HUES48 (cell line): ENCODE data around the gene INSR.

Experiments
- H3K27ac ChIP-seq: one replicate; pipeline ENCODE4 v1.7.0; 2013; ENCODE audit warnings: low read depth, low read length, inconsistent platforms
- H3K27me3 ChIP-seq: 2 replicates; pipeline ENCODE4 v1.6.1; 2013; ENCODE audit warnings: mild to moderate bottlenecking, low read length; ENCODE audit not compliant: control insufficient read depth, insufficient read depth
- H3K36me3 ChIP-seq: 2 replicates; pipeline ENCODE4 v1.6.1; 2013; ENCODE audit warnings: low read length; ENCODE audit not compliant: control insufficient read depth, insufficient read depth
- H3K4me1 ChIP-seq: 2 replicates; pipeline ENCODE4 v1.6.1; 2013; ENCODE audit warnings: mild to moderate bottlenecking, low read length; ENCODE audit not compliant: control insufficient read depth, insufficient read depth
- H3K4me3 ChIP-seq: 2 replicates; pipeline ENCODE4 v1.5.1; 2013; ENCODE audit warnings: mild to moderate bottlenecking, low read depth, low read length
- H3K9ac ChIP-seq: 2 replicates; pipeline ENCODE4 v1.6.1; 2013; ENCODE audit warnings: mild to moderate bottlenecking, low read depth, low read length, moderate library complexity
- H3K9me3 ChIP-seq: 2 replicates; pipeline ENCODE4 v1.6.1; 2013; ENCODE audit warnings: low read length; ENCODE audit not compliant: control insufficient read depth, insufficient read depth

The INSR gene

GRCh38 chr19:7267792-7268704 is 26.2 kb downstream of the INSR start:
- Histone ChIP-seq H3K9me3 (no peaks in the 10 kb centered on the region), H3K36me3 (peaks cover 14% of the 10 kb centered on the region), H3K27ac (no peak overlapping the region), H3K9ac (no peak overlapping the region), H3K4me1 (0 out of 2 replicates have a peak, but pooled peaks cover 5% of the 10 kb centered on the region), H3K4me3 (no peak overlapping the region), H3K27me3 (no peaks in the 10 kb centered on the region)

GRCh38 chr19:7266832-7267231 is 27.4 kb downstream of the INSR start:
- Histone ChIP-seq H3K4me1 (0 out of 2 replicates have a peak, but pooled peaks cover 5% of the 10 kb centered on the region), H3K27ac (no peak overlapping the region), H3K9me3 (no peaks in the 10 kb centered on the region), H3K36me3 (peaks cover 14% of the 10 kb centered on the region), H3K27me3 (no peaks in the 10 kb centered on the region), H3K4me3 (no peak overlapping the region), H3K9ac (no peak overlapping the region)

- Histone ChIP-seq H3K4me1 (0 out of 2 replicates have a peak, but pooled peaks cover 5% of the 10 kb centered on the region), H3K27me3 (no peaks in the 10 kb centered on the region), H3K9me3 (no peaks in the 10 kb centered on the region), H3K4me3 (no peak overlapping the region), H3K9ac (no peak overlapping the region), H3K36me3 (peaks cover 14% of the 10 kb centered on the region), H3K27ac (no peak overlapping the region)
Observed at GRCh38 chr19:7265963-7266362, 28.3 kb downstream of the INSR start.

- Histone ChIP-seq H3K36me3 (peaks cover 14% of the 10 kb centered on the region), H3K4me3 (no peak overlapping the region), H3K9ac (no peak overlapping the region), H3K9me3 (no peaks in the 10 kb centered on the region), H3K27me3 (no peaks in the 10 kb centered on the region), H3K4me1 (0 out of 2 replicates have a peak, but pooled peaks cover 5% of the 10 kb centered on the region), H3K27ac (no peak overlapping the region)
Observed at GRCh38 chr19:7264858-7265257, 29.4 kb downstream of the INSR start.

GRCh38 chr19:7263521-7263920 is 30.7 kb downstream of the INSR start:
- Histone ChIP-seq H3K27ac (no peak overlapping the region), H3K4me3 (no peak overlapping the region), H3K4me1 (0 out of 2 replicates have a peak, but pooled peaks cover 5% of the 10 kb centered on the region), H3K9me3 (no peaks in the 10 kb centered on the region), H3K27me3 (no peaks in the 10 kb centered on the region), H3K36me3 (peaks cover 14% of the 10 kb centered on the region), H3K9ac (no peak overlapping the region)

- Histone ChIP-seq H3K4me3 (no peak overlapping the region), H3K4me1 (0 out of 2 replicates have a peak, but pooled peaks cover 5% of the 10 kb centered on the region), H3K9me3 (no peaks in the 10 kb centered on the region), H3K27me3 (no peaks in the 10 kb centered on the region), H3K36me3 (peaks cover 14% of the 10 kb centered on the region), H3K9ac (no peak overlapping the region), H3K27ac (no peak overlapping the region)
Observed at GRCh38 chr19:7263066-7263465, 31.1 kb downstream of the INSR start.

GRCh38 chr19:7262470-7262869 is 31.7 kb downstream of the INSR start:
- Histone ChIP-seq H3K9ac (no peak overlapping the region), H3K27me3 (no peaks in the 10 kb centered on the region), H3K9me3 (no peaks in the 10 kb centered on the region), H3K4me1 (0 out of 2 replicates have a peak, but pooled peaks cover 5% of the 10 kb centered on the region), H3K36me3 (peaks cover 11% of the 10 kb centered on the region), H3K4me3 (no peak overlapping the region), H3K27ac (no peak overlapping the region)

GRCh38 chr19:7260161-7260560 is 34.1 kb downstream of the INSR start:
- Histone ChIP-seq H3K27me3 (no peaks in the 10 kb centered on the region), H3K9ac (no peak overlapping the region), H3K27ac (no peak overlapping the region), H3K4me3 (no peak overlapping the region), H3K36me3 (no peaks in the 10 kb centered on the region), H3K9me3 (no peaks in the 10 kb centered on the region), H3K4me1 (0 out of 2 replicates have a peak, but pooled peaks cover 5% of the 10 kb centered on the region)

GRCh38 chr19:7258840-7259395 is 35.3 kb downstream of the INSR start:
- 0 out of 2 replicates have a peak, but pooled peaks cover 5% of the 10 kb centered on the region for H3K4me1 ChIP-seq
- H3K27ac ChIP-seq = no peak overlapping the region
- H3K9ac ChIP-seq = no peak overlapping the region; the same call in 1 of the 2 replicates
- no peaks in the 10 kb centered on the region for H3K27me3 ChIP-seq
- H3K9me3 ChIP-seq = no peaks in the 10 kb centered on the region
- no peaks in the 10 kb centered on the region for H3K36me3 ChIP-seq
- no peak overlapping the region for H3K4me3 ChIP-seq

- H3K4me1 ChIP-seq = 0 out of 2 replicates have a peak, but pooled peaks cover under 1% of the 10 kb centered on the region
- H3K36me3 ChIP-seq = no peaks in the 10 kb centered on the region
- no peak overlapping the region for H3K4me3 ChIP-seq
- no peak overlapping the region; the same call in 1 of the 2 replicates for H3K9ac ChIP-seq
- no peaks in the 10 kb centered on the region for H3K9me3 ChIP-seq
- no peaks in the 10 kb centered on the region for H3K27me3 ChIP-seq
- H3K27ac ChIP-seq = no peak overlapping the region
Observed at GRCh38 chr19:7258041-7258839, 36.0 kb downstream of the INSR start.
